ENCODE data around the gene PPP2R2D.

Gene PPP2R2D

GRCh38 chr10:132003282-132003924 is 102.6 kb downstream of the PPP2R2D start:
- DNase-seq: no peak

- DNase-seq: no peak
These were observed 103.2 kb downstream of the PPP2R2D start for GRCh38 chr10:132004052-132004451.

GRCh38 chr10:132005147-132005546 is 104.3 kb downstream of the PPP2R2D start:
- DNase-seq: no peak

- DNase-seq: no peak
These were observed 106.2 kb downstream of the PPP2R2D start for GRCh38 chr10:132006966-132007365.

DNA sequence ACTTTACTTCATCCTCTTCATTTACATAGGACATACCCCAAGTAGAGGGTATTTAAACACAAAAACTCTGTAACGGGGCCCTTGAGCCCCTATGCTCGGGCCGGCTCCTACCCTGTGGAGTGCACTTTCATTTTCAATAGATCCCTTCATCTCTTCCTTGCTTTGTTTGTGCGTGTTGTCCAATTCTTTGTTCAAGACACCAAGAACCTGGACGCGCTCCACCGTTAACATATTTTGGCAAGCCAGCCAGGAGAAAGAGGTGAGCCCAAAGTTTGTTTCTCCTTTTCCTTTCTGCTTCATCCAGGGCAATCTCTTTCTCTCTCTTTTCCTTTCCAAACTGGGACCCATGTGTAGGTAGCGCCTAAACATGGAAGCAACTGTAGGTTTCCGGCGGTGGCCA is 106.9 kb downstream of the PPP2R2D start:
- no peak for DNase-seq
